GM23248 (cell line): ENCODE measurements around the gene NEXMIF.
"Not testable (repeated sequence)": the region's sequence is repeated elsewhere in the genome, so short reads cannot be mapped to it uniquely, and the experiment has no call there.

Experiments
- EZH2 ChIP-seq: fragments of 200-600 bp; sonication (generic); IDR thresholded peaks from 2 replicates; pipeline ENCODE4 v1.6.1; 2018; ENCODE audit warnings: antibody characterized with exemption, mild to moderate bottlenecking; ENCODE audit not compliant: insufficient read depth, poor library complexity, severe bottlenecking
- EZH2phosphoT487 ChIP-seq: fragments of 200-600 bp; sonication (generic); IDR thresholded peaks from 2 replicates; pipeline ENCODE4 v1.6.1; 2018; ENCODE audit warnings: antibody characterized with exemption, moderate library complexity, mild to moderate bottlenecking, low read depth; ENCODE audit not compliant: insufficient read depth

GRCh38 chrX:74961962-74962361, 36.7 kb upstream of the NEXMIF start:
- not testable (repeated sequence) for TF ChIP-seq EZH2, EZH2phosphoT487
